H9 (cell line): ENCODE measurements around the gene CD300LD. TPM values are rescaled to one million over a fixed set of nuclear protein-coding genes. Genes with fewer than 3 reads are reported as not detected.

Experiments
- DNase-seq: peaks from one replicate; pipeline ENCODE4 v3.0.0-alpha.2; 2017
- H2AFZ ChIP-seq: one replicate; pipeline ENCODE4 v1.6.1; 2013; ENCODE audit warnings: mild to moderate bottlenecking, low read length, control low read depth, moderate library complexity
- H2AK5ac ChIP-seq: 2 replicates; pipeline ENCODE4 v1.6.1; 2013; ENCODE audit warnings: low read length, control low read depth, mixed read lengths; ENCODE audit not compliant: insufficient read length
- H2BK120ac ChIP-seq: one replicate; pipeline ENCODE4 v1.6.1; 2013; ENCODE audit warnings: low read depth, mild to moderate bottlenecking, low read length, control low read depth, inconsistent platforms; ENCODE audit not compliant: poor library complexity, severe bottlenecking
- H2BK12ac ChIP-seq: 2 replicates; pipeline ENCODE4 v1.6.1; 2013; ENCODE audit warnings: low read length, control low read depth, mixed read lengths, low read depth; ENCODE audit not compliant: insufficient read length
- H2BK15ac ChIP-seq: 2 replicates; pipeline ENCODE4 v1.6.1; 2013; ENCODE audit warnings: low read depth, low read length, control low read depth
- H2BK20ac ChIP-seq: one replicate; pipeline ENCODE4 v1.6.1; 2013; ENCODE audit warnings: low read depth, mild to moderate bottlenecking, low read length, control low read depth, inconsistent platforms; ENCODE audit not compliant: poor library complexity, severe bottlenecking
- H2BK5ac ChIP-seq: 2 replicates; pipeline ENCODE4 v1.6.1; 2013; ENCODE audit warnings: low read length, control low read depth, mixed read lengths; ENCODE audit not compliant: insufficient read length
- H3K14ac ChIP-seq: 2 replicates; pipeline ENCODE4 v1.6.1; 2013; ENCODE audit warnings: low read length, control low read depth; ENCODE audit not compliant: insufficient read depth
- H3K18ac ChIP-seq: 2 replicates; pipeline ENCODE4 v1.6.1; 2013; ENCODE audit warnings: low read depth, mild to moderate bottlenecking, mixed read lengths, low read length, control low read depth; ENCODE audit not compliant: insufficient read length
- H3K23ac ChIP-seq: 2 replicates; pipeline ENCODE4 v1.6.1; 2013; ENCODE audit warnings: low read length, control low read depth, mixed read lengths, low read depth; ENCODE audit not compliant: insufficient read length
- H3K23me2 ChIP-seq: 2 replicates; pipeline ENCODE4 v1.6.1; 2013; ENCODE audit warnings: low read depth, mild to moderate bottlenecking, mixed read lengths, low read length, control low read depth; ENCODE audit not compliant: insufficient read length, poor library complexity, severe bottlenecking
- H3K27ac ChIP-seq: 2 replicates; pipeline ENCODE4 v1.5.1; 2013; ENCODE audit warnings: low read length, control low read depth, mixed read lengths, low read depth; ENCODE audit not compliant: insufficient read length
- H3K27me3 ChIP-seq: 2 replicates; pipeline ENCODE4 v1.6.1; 2013; ENCODE audit warnings: low read length, control low read depth, inconsistent platforms; ENCODE audit not compliant: insufficient read depth
- H3K4ac ChIP-seq: 2 replicates; pipeline ENCODE4 v1.6.1; 2013; ENCODE audit warnings: low read depth, mild to moderate bottlenecking, control low read depth, inconsistent platforms, low read length, moderate library complexity
- H3K4me1 ChIP-seq: 2 replicates; pipeline ENCODE4 v1.6.1; 2013; ENCODE audit warnings: low read length, control low read depth, inconsistent platforms; ENCODE audit not compliant: insufficient read depth
- H3K4me2 ChIP-seq: 2 replicates; pipeline ENCODE4 v1.6.1; 2013; ENCODE audit warnings: low read length, control low read depth, mixed read lengths; ENCODE audit not compliant: insufficient read length, insufficient read depth
- H3K56ac ChIP-seq: 2 replicates; pipeline ENCODE4 v1.6.1; 2013; ENCODE audit warnings: low read depth, mild to moderate bottlenecking, mixed read lengths, low read length, control low read depth; ENCODE audit not compliant: insufficient read length
- H3K79me1 ChIP-seq: 2 replicates; pipeline ENCODE4 v1.6.1; 2013; ENCODE audit warnings: low read depth, mild to moderate bottlenecking, moderate library complexity, low read length, control low read depth, inconsistent platforms; ENCODE audit not compliant: insufficient read depth, poor library complexity, severe bottlenecking
- H3K79me2 ChIP-seq: 2 replicates; pipeline ENCODE4 v1.6.1; 2013; ENCODE audit warnings: low read length, control low read depth, inconsistent platforms; ENCODE audit not compliant: insufficient read depth
- H3K9ac ChIP-seq: 2 replicates; pipeline ENCODE4 v1.6.1; 2013; ENCODE audit warnings: low read length, control low read depth, mixed read lengths; ENCODE audit not compliant: insufficient read length; ENCODE audit errors: extremely low read depth
- H3K9me3 ChIP-seq: one replicate; pipeline ENCODE4 v1.6.1; 2013; ENCODE audit warnings: low read depth, low read length, inconsistent platforms; ENCODE audit not compliant: control insufficient read depth
- H3T11ph ChIP-seq: one replicate; pipeline ENCODE4 v1.6.1; 2013; ENCODE audit warnings: mild to moderate bottlenecking, low read length, control low read depth, inconsistent platforms
- H4K20me1 ChIP-seq: one replicate; pipeline ENCODE4 v1.6.1; 2013; ENCODE audit not compliant: control insufficient read depth, insufficient read length, insufficient read depth
- H4K5ac ChIP-seq: 2 replicates; pipeline ENCODE4 v1.6.1; 2013; ENCODE audit warnings: low read depth, mild to moderate bottlenecking, mixed read lengths, low read length, control low read depth; ENCODE audit not compliant: insufficient read length
- H4K8ac ChIP-seq: replicated peaks from 2 replicates; pipeline ENCODE4 v1.6.1; 2013; ENCODE audit warnings: low read length, control low read depth, mixed read lengths, low read depth; ENCODE audit not compliant: insufficient read length
- H4K91ac ChIP-seq: 2 replicates; pipeline ENCODE4 v1.6.1; 2013; ENCODE audit warnings: low read depth, mild to moderate bottlenecking, moderate library complexity, mixed read lengths, low read length, control low read depth; ENCODE audit not compliant: insufficient read length
- H3K27ac Mint-ChIP-seq, 3 experiments: 2 replicates in 2 of 3; 3 replicates in 1 of 3; pipeline ENCODE4 v1.8.0; 2020 to 2021; ENCODE audit warnings: mixed read lengths in 3 of 3, mild to moderate bottlenecking in 1 of 3, moderate library complexity in 1 of 3
- H3K27me3 Mint-ChIP-seq: 2 replicates; pipeline ENCODE4 v1.8.0; 2021; ENCODE audit warnings: low read depth, mild to moderate bottlenecking, moderate library complexity, mixed read lengths
- H3K36me3 Mint-ChIP-seq, 3 experiments: 2 replicates in 2 of 3; 3 replicates in 1 of 3; pipeline ENCODE4 v1.8.0; 2020 to 2021; ENCODE audit warnings: low read depth in 3 of 3, mixed read lengths in 3 of 3; ENCODE audit not compliant: insufficient read depth in 1 of 3
- H3K4me1 Mint-ChIP-seq, 2 experiments: 2 replicates each; pipeline ENCODE4 v1.8.0; 2020; ENCODE audit warnings: mixed read lengths in 2 of 2
- H3K4me3 Mint-ChIP-seq, 2 experiments: 2 replicates in 1 of 2; 3 replicates in 1 of 2; pipeline ENCODE4 v1.8.0; 2020 to 2021; ENCODE audit warnings: mild to moderate bottlenecking in 2 of 2, mixed read lengths in 2 of 2, moderate library complexity in 1 of 2
- H3K9me3 Mint-ChIP-seq, 2 experiments: 2 replicates in 1 of 2; 3 replicates in 1 of 2; pipeline ENCODE4 v1.8.0; 2020; ENCODE audit warnings: mild to moderate bottlenecking in 2 of 2, mixed read lengths in 2 of 2, moderate library complexity in 1 of 2
- CTCF ChIP-seq: fragments of 200-600 bp; sonication (generic); conservative IDR thresholded peaks from 3 replicates; pipeline ENCODE4 v1.8.0; 2021; ENCODE audit warnings: antibody characterized with exemption, mild to moderate bottlenecking
- WGBS: extraction: QIAGEN DNeasy Blood & Tissue Kit; methylation state at CpG from one replicate; pipeline ENCODE4 v1.1.7; 2013; ENCODE audit warnings: missing lambda C conversion rate, low lambda C conversion rate, mixed read lengths; ENCODE audit not compliant: insufficient read length; ENCODE audit errors: extremely low coverage; 5-methylcytosine and 5-hydroxymethylcytosine counted together
- total RNA-seq: library from RNA; stranded (reverse); gene quantifications from 2 replicates; pipeline ENCODE4 v1.2.1, GENCODE V29; 2021

CD300LD gene
- total RNA-seq, 1 experiment from 2014 or later: not detected

GRCh38 chr17:74547736-74548135 lies 44.3 kb downstream of the CD300LD start:
- no peaks in the 10 kb centered on the region for H3K79me1 ChIP-seq
- H2AK5ac ChIP-seq: no peak overlapping the region
- no peak overlapping the region for H3K23ac ChIP-seq
- H3K27ac Mint-ChIP-seq: no peak overlapping the region
- no peak overlapping the region for H4K8ac ChIP-seq
- no peak for DNase-seq
- H3K9me3 Mint-ChIP-seq: peaks cover 0 to 2% of the 10 kb centered on the region in 2 experiments; a peak in 1 of 5 replicates
- no peak overlapping the region for H2BK5ac ChIP-seq
- no peaks in the 10 kb centered on the region for H3K36me3 Mint-ChIP-seq
- no CpG with 5 or more reads among the region's 3 CpGs for WGBS
- no peak overlapping the region for H4K5ac ChIP-seq
- TF ChIP-seq CTCF: no peak
- no peak overlapping the region for H2BK120ac ChIP-seq
- no peak overlapping the region for H3K4me2 ChIP-seq
- no peaks in the 10 kb centered on the region for H3K23me2 ChIP-seq
- no peak overlapping the region for H3K56ac ChIP-seq
- no peak overlapping the region for H3K27ac ChIP-seq
- H4K91ac ChIP-seq: no peak overlapping the region
- no peaks in the 10 kb centered on the region for H3K4me1 Mint-ChIP-seq
- H3K18ac ChIP-seq: no peak overlapping the region
- no peaks in the 10 kb centered on the region for H3K9me3 ChIP-seq
- no peak overlapping the region for H3K9ac ChIP-seq
- H4K20me1 ChIP-seq: no peaks in the 10 kb centered on the region
- no peaks in the 10 kb centered on the region for H3K79me2 ChIP-seq
- H2BK20ac ChIP-seq: no peak overlapping the region
- no peak overlapping the region for H3K4ac ChIP-seq
- no peak overlapping the region; the same call in 1 of the 2 replicates for H3K14ac ChIP-seq
- H2BK12ac ChIP-seq: no peak overlapping the region
- peaks cover 16% of the 10 kb centered on the region for H3K27me3 Mint-ChIP-seq
- no peak overlapping the region for H3K4me3 Mint-ChIP-seq
- H2BK15ac ChIP-seq: no peak overlapping the region
- H3K27me3 ChIP-seq: no peaks in the 10 kb centered on the region
- no peak overlapping the region for H3T11ph ChIP-seq
- no peak overlapping the region for H2AFZ ChIP-seq
- H3K4me1 ChIP-seq: no peaks in the 10 kb centered on the region
